ENCODE data around the gene GNAT2.

GNAT2 gene

DNA sequence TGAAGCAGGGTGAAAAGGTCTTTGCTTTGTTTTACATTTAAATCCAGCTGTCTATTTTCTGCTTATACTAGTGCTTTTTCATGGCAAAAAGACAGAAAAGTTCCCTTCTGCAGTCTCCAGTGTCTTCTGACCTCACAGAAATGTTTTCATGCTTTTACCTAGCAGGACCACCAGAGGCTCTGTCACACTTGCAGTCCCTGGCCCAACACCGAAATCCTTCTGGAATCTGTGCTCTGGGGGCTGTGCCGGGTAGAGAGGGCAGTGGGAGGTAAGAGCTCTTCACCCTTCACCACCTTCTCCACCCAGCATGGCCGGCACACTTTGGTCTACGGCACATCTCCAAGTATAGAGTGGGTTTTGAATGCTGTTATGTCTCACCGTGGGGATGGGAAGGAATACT, 20.8 kb downstream of the GNAT2 start:
- Histone ChIP-seq H3K9me3 (ENCODE audit: control insufficient read depth, insufficient read depth, low read length) (no peaks in the 10 kb centered on the region), H3K36me3 (ENCODE audit: control insufficient read depth, insufficient read depth, low read length) (peaks cover 18% of the 10 kb centered on the region), H3K4me1 (ENCODE audit: control insufficient read depth, insufficient read depth, low read length) (peaks cover 3% of the 10 kb centered on the region; the same call in 1 of the 2 replicates), H3K4me3 (ENCODE audit: low read depth, low read length) (no peak overlapping the region), H3K27ac (ENCODE audit: low read depth, low read length) (no peak overlapping the region), H3K9ac (ENCODE audit: low read depth, low read length) (no peak overlapping the region), H3K27me3 (ENCODE audit: control insufficient read depth, insufficient read depth, low read length) (no peaks in the 10 kb centered on the region)

- Histone ChIP-seq H3K9me3 (ENCODE audit: control insufficient read depth, insufficient read depth, low read length) (no peaks in the 10 kb centered on the region), H3K27me3 (ENCODE audit: control insufficient read depth, insufficient read depth, low read length) (no peaks in the 10 kb centered on the region), H3K4me1 (ENCODE audit: control insufficient read depth, insufficient read depth, low read length) (peaks cover 3% of the 10 kb centered on the region; the same call in 1 of the 2 replicates), H3K4me3 (ENCODE audit: low read depth, low read length) (no peak overlapping the region), H3K9ac (ENCODE audit: low read depth, low read length) (no peak overlapping the region), H3K27ac (ENCODE audit: low read depth, low read length) (no peak overlapping the region), H3K36me3 (ENCODE audit: control insufficient read depth, insufficient read depth, low read length) (peaks cover 23% of the 10 kb centered on the region)
Observed at GRCh38 chr1:109598156-109598555, 21.3 kb downstream of the GNAT2 start.

GRCh38 chr1:109595531-109595930, 23.9 kb downstream of the GNAT2 start:
- Histone ChIP-seq H3K27me3 (ENCODE audit: control insufficient read depth, insufficient read depth, low read length) (no peaks in the 10 kb centered on the region), H3K9me3 (ENCODE audit: control insufficient read depth, insufficient read depth, low read length) (no peaks in the 10 kb centered on the region), H3K36me3 (ENCODE audit: control insufficient read depth, insufficient read depth, low read length) (peaks cover 49% of the 10 kb centered on the region), H3K4me3 (ENCODE audit: low read depth, low read length) (no peak overlapping the region), H3K4me1 (ENCODE audit: control insufficient read depth, insufficient read depth, low read length) (peaks cover 3% of the 10 kb centered on the region; the same call in 1 of the 2 replicates), H3K27ac (ENCODE audit: low read depth, low read length) (no peak overlapping the region), H3K9ac (ENCODE audit: low read depth, low read length) (no peak overlapping the region)

DNA sequence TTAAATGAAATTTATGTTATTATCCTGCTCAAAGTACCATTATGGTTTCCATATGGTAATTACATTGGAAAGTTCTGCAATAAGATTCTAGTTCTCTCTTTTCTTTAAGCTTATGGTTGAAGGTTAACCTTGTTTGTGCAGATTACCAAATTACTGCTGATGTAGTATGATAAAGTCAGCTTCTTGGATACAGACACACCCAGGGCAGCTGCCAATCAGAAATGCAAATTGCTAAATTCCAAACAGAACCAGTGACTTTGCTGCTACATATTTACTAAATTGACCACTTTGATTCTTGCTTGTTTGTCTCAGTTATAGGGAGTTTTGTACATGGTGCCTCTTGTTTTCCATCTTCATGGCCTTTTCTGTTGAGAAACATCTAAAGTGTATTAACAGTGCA, 26.5 kb downstream of the GNAT2 start:
- no peaks in the 10 kb centered on the region for H3K9me3 ChIP-seq (ENCODE audit: control insufficient read depth, insufficient read depth, low read length)

DNA sequence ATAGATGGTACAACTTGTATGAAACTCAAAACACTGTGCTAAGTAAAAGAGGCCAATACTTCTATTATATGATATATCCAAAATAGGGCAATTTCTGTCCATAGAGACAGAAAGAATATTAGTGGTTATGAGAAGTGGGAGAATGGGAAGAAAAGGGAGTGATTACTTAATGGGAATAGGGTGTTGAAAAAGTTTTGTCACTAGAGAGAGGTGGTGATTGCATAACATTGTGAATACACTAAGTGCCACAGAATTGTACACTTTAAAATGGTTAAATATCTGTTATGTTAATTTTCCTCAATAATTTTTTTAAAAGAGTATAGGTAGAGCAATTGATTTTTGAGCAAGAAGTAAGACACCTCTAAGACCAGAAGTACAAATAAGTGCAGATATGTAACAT, 29.7 kb downstream of the GNAT2 start:
- H3K4me3 ChIP-seq (ENCODE audit: low read depth, low read length): no peak overlapping the region
- H3K27me3 ChIP-seq (ENCODE audit: control insufficient read depth, insufficient read depth, low read length): no peaks in the 10 kb centered on the region
- H3K27ac ChIP-seq (ENCODE audit: low read depth, low read length): no peak overlapping the region
- H3K36me3 ChIP-seq (ENCODE audit: control insufficient read depth, insufficient read depth, low read length): peaks cover 93% of the 10 kb centered on the region
- no peak overlapping the region for H3K9ac ChIP-seq (ENCODE audit: low read depth, low read length)
- H3K9me3 ChIP-seq (ENCODE audit: control insufficient read depth, insufficient read depth, low read length): no peaks in the 10 kb centered on the region
- no peaks in the 10 kb centered on the region for H3K4me1 ChIP-seq (ENCODE audit: control insufficient read depth, insufficient read depth, low read length)

More for the DNA sequence above, 26.5 kb downstream of the GNAT2 start:
- H3K27me3 ChIP-seq (ENCODE audit: control insufficient read depth, insufficient read depth, low read length): no peaks in the 10 kb centered on the region
- H3K27ac ChIP-seq (ENCODE audit: low read depth, low read length): no peak overlapping the region
- H3K4me3 ChIP-seq (ENCODE audit: low read depth, low read length): no peak overlapping the region
- H3K4me1 ChIP-seq (ENCODE audit: control insufficient read depth, insufficient read depth, low read length): no peaks in the 10 kb centered on the region
- no peak overlapping the region for H3K9ac ChIP-seq (ENCODE audit: low read depth, low read length)
- H3K36me3 ChIP-seq (ENCODE audit: control insufficient read depth, insufficient read depth, low read length): peaks cover 71% of the 10 kb centered on the region

GRCh38 chr1:109589177-109589576, 30.2 kb downstream of the GNAT2 start:
- Histone ChIP-seq H3K27me3 (ENCODE audit: control insufficient read depth, insufficient read depth, low read length) (no peaks in the 10 kb centered on the region), H3K9ac (ENCODE audit: low read depth, low read length) (no peak overlapping the region), H3K36me3 (ENCODE audit: control insufficient read depth, insufficient read depth, low read length) (peaks cover 96% of the 10 kb centered on the region), H3K4me3 (ENCODE audit: low read depth, low read length) (no peak overlapping the region), H3K27ac (ENCODE audit: low read depth, low read length) (no peak overlapping the region), H3K9me3 (ENCODE audit: control insufficient read depth, insufficient read depth, low read length) (no peaks in the 10 kb centered on the region), H3K4me1 (ENCODE audit: control insufficient read depth, insufficient read depth, low read length) (no peaks in the 10 kb centered on the region)

GRCh38 chr1:109586055-109586454, 33.4 kb downstream of the GNAT2 start:
- H3K27me3 ChIP-seq (ENCODE audit: control insufficient read depth, insufficient read depth, low read length): no peaks in the 10 kb centered on the region
- peaks cover 92% of the 10 kb centered on the region for H3K36me3 ChIP-seq (ENCODE audit: control insufficient read depth, insufficient read depth, low read length)
- no peaks in the 10 kb centered on the region for H3K9me3 ChIP-seq (ENCODE audit: control insufficient read depth, insufficient read depth, low read length)
- H3K9ac ChIP-seq (ENCODE audit: low read depth, low read length): no peak overlapping the region
- H3K27ac ChIP-seq (ENCODE audit: low read depth, low read length): no peak overlapping the region
- no peak overlapping the region for H3K4me3 ChIP-seq (ENCODE audit: low read depth, low read length)
- no peaks in the 10 kb centered on the region for H3K4me1 ChIP-seq (ENCODE audit: control insufficient read depth, insufficient read depth, low read length)

GRCh38 chr1:109584766-109585165, 34.6 kb downstream of the GNAT2 start:
- no peak overlapping the region for H3K9ac ChIP-seq (ENCODE audit: low read depth, low read length)
- no peak overlapping the region for H3K27ac ChIP-seq (ENCODE audit: low read depth, low read length)
- no peak overlapping the region for H3K4me3 ChIP-seq (ENCODE audit: low read depth, low read length)
- peaks cover 88% of the 10 kb centered on the region for H3K36me3 ChIP-seq (ENCODE audit: control insufficient read depth, insufficient read depth, low read length)
- no peaks in the 10 kb centered on the region for H3K4me1 ChIP-seq (ENCODE audit: control insufficient read depth, insufficient read depth, low read length)
- H3K9me3 ChIP-seq (ENCODE audit: control insufficient read depth, insufficient read depth, low read length): no peaks in the 10 kb centered on the region
- no peaks in the 10 kb centered on the region for H3K27me3 ChIP-seq (ENCODE audit: control insufficient read depth, insufficient read depth, low read length)

- Histone ChIP-seq H3K27me3 (ENCODE audit: control insufficient read depth, insufficient read depth, low read length) (no peaks in the 10 kb centered on the region), H3K4me3 (ENCODE audit: low read depth, low read length) (no peak overlapping the region), H3K9ac (ENCODE audit: low read depth, low read length) (no peak overlapping the region), H3K4me1 (ENCODE audit: control insufficient read depth, insufficient read depth, low read length) (no peaks in the 10 kb centered on the region), H3K27ac (ENCODE audit: low read depth, low read length) (no peak overlapping the region), H3K36me3 (ENCODE audit: control insufficient read depth, insufficient read depth, low read length) (peaks cover 79% of the 10 kb centered on the region), H3K9me3 (ENCODE audit: control insufficient read depth, insufficient read depth, low read length) (no peaks in the 10 kb centered on the region)
Observed at GRCh38 chr1:109582021-109582420, 37.4 kb downstream of the GNAT2 start.

DNA sequence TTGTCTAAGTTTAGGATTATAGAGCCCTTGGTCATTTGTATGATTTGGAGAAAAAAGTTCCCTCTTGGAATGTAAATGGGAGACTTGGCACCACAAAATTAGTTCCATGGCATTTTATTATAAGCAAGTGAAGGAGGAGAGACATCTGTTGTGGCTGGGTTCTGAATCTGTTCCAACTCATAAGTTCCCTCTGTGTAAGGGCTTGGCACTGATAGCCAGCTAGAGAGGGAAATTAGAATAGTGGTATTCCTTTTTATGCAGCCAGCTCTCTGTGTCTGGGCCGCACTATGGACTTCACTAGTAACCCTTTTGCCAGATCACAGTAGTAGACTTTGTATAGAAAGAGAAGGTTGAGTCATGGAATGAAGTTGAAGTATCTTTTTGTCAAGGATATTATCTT, 39.9 kb downstream of the GNAT2 start:
- Histone ChIP-seq H3K27me3 (ENCODE audit: control insufficient read depth, insufficient read depth, low read length) (no peaks in the 10 kb centered on the region), H3K27ac (ENCODE audit: low read depth, low read length) (no peak overlapping the region), H3K4me3 (ENCODE audit: low read depth, low read length) (no peak overlapping the region), H3K9ac (ENCODE audit: low read depth, low read length) (no peak overlapping the region), H3K36me3 (ENCODE audit: control insufficient read depth, insufficient read depth, low read length) (peaks cover 53% of the 10 kb centered on the region), H3K4me1 (ENCODE audit: control insufficient read depth, insufficient read depth, low read length) (no peaks in the 10 kb centered on the region), H3K9me3 (ENCODE audit: control insufficient read depth, insufficient read depth, low read length) (no peaks in the 10 kb centered on the region)

DNA sequence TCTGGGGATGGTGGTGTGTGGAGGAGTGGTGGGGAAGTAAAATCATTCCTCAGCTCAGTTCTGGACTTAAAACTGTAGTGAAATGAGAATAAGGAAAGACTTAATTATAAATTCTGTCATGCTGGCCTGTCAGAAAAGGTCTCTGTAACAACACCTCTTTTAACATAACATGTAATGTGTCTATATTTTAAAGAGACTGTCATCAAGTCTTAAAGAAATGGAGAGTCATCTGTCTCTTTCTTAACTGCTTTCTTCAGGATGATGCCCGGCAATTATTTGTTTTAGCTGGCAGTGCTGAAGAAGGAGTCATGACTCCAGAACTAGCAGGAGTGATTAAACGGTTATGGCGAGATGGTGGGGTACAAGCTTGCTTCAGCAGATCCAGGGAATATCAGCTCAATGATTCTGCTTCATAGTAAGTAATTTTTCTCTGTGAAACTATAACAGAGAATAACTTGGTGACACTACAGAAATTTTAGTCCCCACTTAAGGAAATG, 40.4 kb downstream of the GNAT2 start:
- Histone ChIP-seq H3K27ac (ENCODE audit: low read depth, low read length) (no peak overlapping the region), H3K9ac (ENCODE audit: low read depth, low read length) (no peak overlapping the region), H3K4me1 (ENCODE audit: control insufficient read depth, insufficient read depth, low read length) (no peaks in the 10 kb centered on the region), H3K9me3 (ENCODE audit: control insufficient read depth, insufficient read depth, low read length) (no peaks in the 10 kb centered on the region), H3K27me3 (ENCODE audit: control insufficient read depth, insufficient read depth, low read length) (no peaks in the 10 kb centered on the region), H3K4me3 (ENCODE audit: low read depth, low read length) (no peak overlapping the region), H3K36me3 (ENCODE audit: control insufficient read depth, insufficient read depth, low read length) (peaks cover 49% of the 10 kb centered on the region)

- peaks cover 13% of the 10 kb centered on the region for H3K4me1 ChIP-seq (ENCODE audit: control insufficient read depth, insufficient read depth, low read length)
- H3K4me3 ChIP-seq (ENCODE audit: low read depth, low read length): no peak overlapping the region
- no peaks in the 10 kb centered on the region for H3K9me3 ChIP-seq (ENCODE audit: control insufficient read depth, insufficient read depth, low read length)
- H3K27ac ChIP-seq (ENCODE audit: low read depth, low read length): no peak overlapping the region
- H3K9ac ChIP-seq (ENCODE audit: low read depth, low read length): no peak overlapping the region
- peaks cover 9% of the 10 kb centered on the region for H3K36me3 ChIP-seq (ENCODE audit: control insufficient read depth, insufficient read depth, low read length)
- H3K27me3 ChIP-seq (ENCODE audit: control insufficient read depth, insufficient read depth, low read length): no peaks in the 10 kb centered on the region
Observed at GRCh38 chr1:109573785-109574184, 45.6 kb downstream of the GNAT2 start.
